H1 (cell line): Measurements from ENCODE around the gene LCN15. TPM values are rescaled to one million over a fixed set of nuclear protein-coding genes. Genes with fewer than 3 reads are reported as not detected.

ENCODE experiments used
- CTCF ChIA-PET: fragments of 300-600 bp; sonication (Branson Sonifier 250); formaldehyde crosslinking; loops from one replicate; lab custom pipeline; 2021; ENCODE audit not compliant: partially characterized antibody; lab: Charles Lee
- POLR2A ChIA-PET: fragments of 300-600 bp; sonication (Branson Sonifier 250); formaldehyde crosslinking; loops from one replicate; lab custom pipeline; 2021; ENCODE audit warnings: inconsistent platforms; ENCODE audit not compliant: partially characterized antibody; lab: Charles Lee
- DNase-seq, 2 experiments: peaks; one replicate each; pipeline versions ENCODE4 v3.0.0 to v3.0.0-alpha.2; 2010 to 2022; ENCODE audit warnings: low spot score in 2 of 2, low read depth in 1 of 2, mixed read lengths in 1 of 2
- FAIRE-seq: peaks from 2 replicates; lab custom pipeline; 2011; peaks lifted over from hg19 to GRCh38; lab: Jason Lieb, UNC
- H2AFZ ChIP-seq: 2 replicates; pipeline ENCODE4 v1.8.1; 2012; ENCODE audit warnings: low read length, inconsistent platforms
- H2AK5ac ChIP-seq: 2 replicates; pipeline ENCODE4 v1.6.1; 2013; ENCODE audit warnings: low read depth, low read length
- H2BK120ac ChIP-seq: replicated peaks from 2 replicates; pipeline ENCODE3; 2013; ENCODE audit warnings: low read depth, low read length, inconsistent platforms
- H2BK12ac ChIP-seq: 2 replicates; pipeline ENCODE4 v1.6.1; 2013; ENCODE audit warnings: low read depth, low read length
- H2BK15ac ChIP-seq: 2 replicates; pipeline ENCODE4 v1.6.1; 2013; ENCODE audit warnings: low read length
- H2BK20ac ChIP-seq: 2 replicates; pipeline ENCODE4 v1.6.1; 2013; ENCODE audit warnings: low read length
- H2BK5ac ChIP-seq: 2 replicates; pipeline ENCODE4 v1.6.1; 2013; ENCODE audit warnings: low read depth, low read length
- H3K14ac ChIP-seq: 2 replicates; pipeline ENCODE4 v1.6.1; 2013; ENCODE audit warnings: inconsistent platforms; ENCODE audit not compliant: insufficient read length
- H3K18ac ChIP-seq: 2 replicates; pipeline ENCODE4 v1.6.1; 2013; ENCODE audit warnings: low read length; ENCODE audit errors: extremely low read depth
- H3K23ac ChIP-seq: 2 replicates; pipeline ENCODE4 v1.6.1; 2013; ENCODE audit warnings: inconsistent platforms; ENCODE audit not compliant: insufficient read length
- H3K23me2 ChIP-seq: 2 replicates; pipeline ENCODE4 v1.6.1; 2013; ENCODE audit warnings: low read depth, low read length
- H3K27ac ChIP-seq: 2 replicates; pipeline ENCODE4 v1.6.1; 2011; ENCODE audit warnings: low read depth, low read length, inconsistent platforms
- H3K27me3 ChIP-seq, 4 experiments: replicated peaks in 1 of 4; 1 replicate in 1 of 4; 2 replicates in 3 of 4; pipeline versions ENCODE4 v1.6.1 to v1.8.1; 2011 to 2013; ENCODE audit warnings: low read length in 3 of 4, mild to moderate bottlenecking in 3 of 4, inconsistent platforms in 2 of 4, mixed read lengths in 2 of 4, moderate library complexity in 1 of 4; ENCODE audit not compliant: control insufficient read depth in 3 of 4, insufficient read depth in 3 of 4; ENCODE audit errors: extremely low read depth in 1 of 4
- H3K36me3 ChIP-seq, 4 experiments: 2 replicates each; pipeline versions ENCODE4 v1.6.1 to v1.8.1; 2011 to 2013; ENCODE audit warnings: mild to moderate bottlenecking in 4 of 4, low read length in 3 of 4, moderate library complexity in 2 of 4, control low read depth in 1 of 4, inconsistent platforms in 1 of 4; ENCODE audit not compliant: insufficient read depth in 4 of 4, control insufficient read depth in 2 of 4
- H3K4ac ChIP-seq: replicated peaks from 2 replicates; pipeline ENCODE3; 2013; ENCODE audit warnings: low read length, low read depth, mixed read lengths, inconsistent platforms; ENCODE audit not compliant: insufficient read length
- H3K4me1 ChIP-seq, 4 experiments: replicated peaks in 1 of 4; 1 replicate in 1 of 4; 2 replicates in 3 of 4; pipeline versions ENCODE4 v1.6.1 to v1.8.1; 2011 to 2013; ENCODE audit warnings: low read length in 3 of 4, inconsistent platforms in 2 of 4, mixed read lengths in 1 of 4; ENCODE audit not compliant: insufficient read depth in 4 of 4, control insufficient read depth in 3 of 4
- H3K4me2 ChIP-seq, 2 experiments: 2 replicates each; pipeline versions ENCODE4 v1.6.1 to v1.8.1; 2011 to 2013; ENCODE audit warnings: low read depth in 2 of 2, low read length in 2 of 2, control low read depth in 1 of 2, inconsistent platforms in 1 of 2, mild to moderate bottlenecking in 1 of 2; ENCODE audit not compliant: insufficient read depth in 1 of 2
- H3K4me3 ChIP-seq, 4 experiments: fragments of 200-600, 300-600 bp in 1 of 4; sonication (generic), shearing (Covaris generic), sonication (Bioruptor Twin) in 1 of 4; 2 replicates each; pipeline versions ENCODE4 v1.5.1 to v1.8.1; 2011 to 2016; ENCODE audit warnings: low read length in 4 of 4, low read depth in 3 of 4, control low read depth in 2 of 4, inconsistent platforms in 2 of 4, mild to moderate bottlenecking in 2 of 4, mixed read lengths in 1 of 4, moderate library complexity in 1 of 4; ENCODE audit not compliant: insufficient read depth in 2 of 4; ENCODE audit errors: extremely low read depth in 1 of 4
- H3K56ac ChIP-seq: replicated peaks from 2 replicates; pipeline ENCODE3; 2013; ENCODE audit warnings: low read depth, mild to moderate bottlenecking, mixed read lengths, low read length, inconsistent platforms; ENCODE audit not compliant: insufficient read length
- H3K79me1 ChIP-seq: 2 replicates; pipeline ENCODE4 v1.6.1; 2013; ENCODE audit warnings: low read depth, low read length, control low read depth
- H3K79me2 ChIP-seq, 2 experiments: 2 replicates each; pipeline versions ENCODE4 v1.6.1 to v1.8.1; 2012 to 2013; ENCODE audit warnings: low read length in 2 of 2, mild to moderate bottlenecking in 2 of 2, inconsistent platforms in 1 of 2; ENCODE audit not compliant: insufficient read depth in 2 of 2, control insufficient read depth in 1 of 2
- H3K9ac ChIP-seq, 4 experiments: replicated peaks in 1 of 4; 1 replicate in 1 of 4; 2 replicates in 3 of 4; pipeline versions ENCODE4 v1.6.1 to v1.8.1; 2011 to 2013; ENCODE audit warnings: low read depth in 3 of 4, low read length in 3 of 4, control low read depth in 2 of 4, mild to moderate bottlenecking in 2 of 4, moderate library complexity in 2 of 4, inconsistent platforms in 1 of 4; ENCODE audit errors: extremely low read depth in 1 of 4
- H3K9me3 ChIP-seq, 2 experiments: 2 replicates each; pipeline versions ENCODE4 v1.6.1 to v1.8.1; 2012 to 2013; ENCODE audit warnings: mild to moderate bottlenecking in 2 of 2, moderate library complexity in 2 of 2, control low read depth in 1 of 2, inconsistent platforms in 1 of 2, low read depth in 1 of 2, low read length in 1 of 2, mixed read lengths in 1 of 2; ENCODE audit not compliant: insufficient read depth in 2 of 2
- H4K20me1 ChIP-seq, 2 experiments: replicated peaks in 1 of 2; 2 replicates each; pipeline versions ENCODE3 to v1.8.1; 2011 to 2013; ENCODE audit warnings: inconsistent platforms in 2 of 2, low read length in 2 of 2, mild to moderate bottlenecking in 1 of 2; ENCODE audit not compliant: insufficient read depth in 2 of 2, control insufficient read depth in 1 of 2
- H4K5ac ChIP-seq: 2 replicates; pipeline ENCODE4 v1.6.1; 2013; ENCODE audit warnings: low read length, low read depth, mixed read lengths, inconsistent platforms; ENCODE audit not compliant: insufficient read length
- H4K8ac ChIP-seq: 2 replicates; pipeline ENCODE4 v1.8.0; 2013; ENCODE audit warnings: mild to moderate bottlenecking, moderate library complexity, low read length, inconsistent platforms; ENCODE audit not compliant: insufficient read depth; ENCODE audit errors: extremely low read depth
- H4K91ac ChIP-seq: replicated peaks from 2 replicates; pipeline ENCODE3; 2013; ENCODE audit warnings: low read length, mixed read lengths, inconsistent platforms; ENCODE audit not compliant: insufficient read length
- CBX5 ChIP-seq: fragments of 300-800, 300-1000 bp; sonication (generic); IDR thresholded peaks from 2 replicates; pipeline ENCODE4 v1.7.1; 2016; ENCODE audit warnings: antibody characterized with exemption, low read length, low read depth
- CREB1 ChIP-seq: IDR thresholded peaks from 2 replicates; pipeline ENCODE4 v1.6.1; 2012; ENCODE audit warnings: inconsistent platforms
- JUND ChIP-seq: IDR thresholded peaks from 2 replicates; pipeline ENCODE4 v1.6.1; 2011; ENCODE audit warnings: mild to moderate bottlenecking, improper control_type of control experiment, low read length
- POLR2A ChIP-seq, 2 experiments: IDR thresholded peaks; 1 replicate in 1 of 2; 2 replicates in 1 of 2; pipeline ENCODE4 v1.6.1; 2011; ENCODE audit warnings: low read depth in 2 of 2, low read length in 2 of 2, mild to moderate bottlenecking in 2 of 2; ENCODE audit errors: control extremely low read depth in 1 of 2
- TCF12 ChIP-seq: IDR thresholded peaks from 2 replicates; pipeline ENCODE4 v1.6.1; 2011; ENCODE audit warnings: low read depth, mild to moderate bottlenecking, low read length
- ZNF274 ChIP-seq: IDR thresholded peaks from 2 replicates; pipeline ENCODE4 v1.7.0; 2012; ENCODE audit warnings: low read length, borderline replicate concordance; ENCODE audit errors: extremely low read depth
- WGBS, 2 experiments: shearing (Covaris generic) in 1 of 2; methylation state at CpG; one replicate each; pipeline versions ENCODE4 v1.1.6 to v1.1.7; 2013 to 2015; ENCODE audit warnings: low lambda C conversion rate in 2 of 2, mixed read lengths in 2 of 2, inconsistent platforms in 1 of 2, low coverage in 1 of 2, missing lambda C conversion rate in 1 of 2; ENCODE audit not compliant: insufficient replicate concordance in 2 of 2, insufficient coverage in 1 of 2, insufficient read length in 1 of 2; ENCODE audit errors: extremely low coverage in 1 of 2, missing lambda C conversion rate in 1 of 2; 5-methylcytosine and 5-hydroxymethylcytosine counted together
- polyA plus RNA-seq, 7 experiments: library from polyadenylated mRNA; depleted of rRNA in 3 of 7; stranded (reverse) in 5 of 7; unstranded in 2 of 7; fragments of >200 nt in 5 of 7; fragments of 200-250 nt in 2 of 7; gene quantifications; 1 replicate in 5 of 7; 2 replicates in 1 of 7; 4 replicates in 1 of 7; pipeline versions ENCODE4 v1.2.1 to v1.2.3, GENCODE V29; 2011 to 2013; ENCODE audit warnings: missing spikeins in 2 of 7, mixed read lengths in 2 of 7
- total RNA-seq: library from RNA; stranded (reverse); fragmentation: NEBNext Ultra II Directional; extraction: Animal tissue kit (Norgen Biotek cat#: 25700); gene quantifications from 2 replicates; pipeline ENCODE4 v1.2.1, GENCODE V29; 2021

LCN15 gene
- total and polyA plus RNA-seq, 2 of the 8 experiments (the other 6 are each of a cell fraction or from before 2014, with no cell fraction given), result 0.08 to 0.47 TPM

GRCh38 chr9:136714893-136715274 is 49.4 kb downstream of the LCN15 start:
- TF ChIP-seq POLR2A (IDR thresholded peaks at IDR 0.05; ENCODE audit: control extremely low read depth in 1 of 2, low read depth in 2 of 2, low read length in 2 of 2), result no peak
- no peak for TF ChIP-seq TCF12
- TF ChIP-seq JUND, result no peak
- no peak for TF ChIP-seq ZNF274
- TF ChIP-seq CREB1, result no peak
- TF ChIP-seq CBX5, result no peak
- no peak overlapping the region for H3K9ac ChIP-seq
- peaks cover 3% of the 10 kb centered on the region; the same call in 1 of the 2 replicates for H3K23me2 ChIP-seq
- no peaks in the 10 kb centered on the region for H3K9me3 ChIP-seq
- no peak overlapping the region for H2BK5ac ChIP-seq
- DNase-seq (no peak), FAIRE-seq (no peak)
- H3K4me2 ChIP-seq, result no peak overlapping the region
- peaks cover 0 to 9% (median 6%) of the 10 kb centered on the region in 4 experiments; a peak in 5 of 7 replicates for H3K4me1 ChIP-seq
- no peak overlapping the region for H3K18ac ChIP-seq
- 93% methylated on average over 5 of the region's 8 CpGs; no CpG with 5 or more reads in 1 of the 2 experiments for WGBS, 2 experiments
- no peak overlapping the region for H3K56ac ChIP-seq
- no peak overlapping the region for H2AFZ ChIP-seq
- H3K4me3 ChIP-seq, result no peak overlapping the region
- H3K23ac ChIP-seq, result no peak overlapping the region
- no peak overlapping the region for H2BK12ac ChIP-seq
- H3K79me1 ChIP-seq, result peaks cover 21% of the 10 kb centered on the region
- ChIA-PET POLR2A (interaction anchor here (4.7 to 11.2 kb wide), 2 partner anchors 7 to 17 kb away, joined by 46 to 223 read pairs; no protein-coding TSS in a partner anchor), CTCF (interaction anchor here (0.8 to 9.2 kb wide), 5 partner anchors 13 to 70 kb away, joined by 3 to 62 read pairs (median 4); no protein-coding TSS in a partner anchor)
- H4K8ac ChIP-seq, result peak overlapping the region; percentile 71; the same call in 1 of the 2 replicates
- no peak overlapping the region for H2AK5ac ChIP-seq
- H2BK20ac ChIP-seq, result no peak overlapping the region
- no peak overlapping the region for H4K5ac ChIP-seq
- no peak overlapping the region for H3K27ac ChIP-seq
- H3K36me3 ChIP-seq, result no peaks in the 10 kb centered on the region
- peaks cover 0 to 4% (median 3%) of the 10 kb centered on the region in 4 experiments; a peak in 3 of 7 replicates for H3K27me3 ChIP-seq
- no peak overlapping the region for H3K4ac ChIP-seq
- peaks cover 0 to 11% of the 10 kb centered on the region in 2 experiments; a peak in 1 of 4 replicates for H3K79me2 ChIP-seq
- H4K20me1 ChIP-seq, result peaks cover 13 to 20% of the 10 kb centered on the region in 2 experiments
- no peak overlapping the region for H4K91ac ChIP-seq
- no peak overlapping the region for H2BK120ac ChIP-seq
- H3K14ac ChIP-seq, result no peak overlapping the region
- H2BK15ac ChIP-seq, result no peak overlapping the region
